Motor neuron (in vitro differentiated cells): ENCODE results near the gene EPHB2. TPM values are rescaled to one million over a fixed set of nuclear protein-coding genes. Genes with fewer than 3 reads are reported as not detected.
"Not testable (repeated sequence)": the region's sequence is repeated elsewhere in the genome, so short reads cannot be mapped to it uniquely, and the experiment has no call there.

Experiments
- ATAC-seq, 8 experiments: fragments of 200-7000 bp; cut with Tn5 transposase; replicated peaks in 6 of 8; 2 replicates each; pipeline ENCODE4 v1.8.0; 2021; ENCODE audit warnings: mild to moderate bottlenecking in 8 of 8, moderate library complexity in 8 of 8
- H3K27ac ChIP-seq, 2 donors: fragments of 250-450 bp; sonication (Bioruptor Pico); 2 replicates each; pipeline ENCODE4 v1.9.0; 2021; ENCODE audit warnings: antibody characterized with exemption in 2 of 2, mild to moderate bottlenecking in 2 of 2, moderate library complexity in 1 of 2
- H3K4me1 ChIP-seq, 2 donors: fragments of 250-450 bp; sonication (Bioruptor Pico); replicated peaks in 1 of 2; 2 replicates each; pipeline ENCODE4 v1.6.1; 2021; ENCODE audit warnings: antibody characterized with exemption in 2 of 2, mild to moderate bottlenecking in 2 of 2, moderate library complexity in 1 of 2
- H3K4me3 ChIP-seq, 5 donors: fragments of 250-450 bp; sonication (Bioruptor Pico); 2 replicates each; pipeline ENCODE4 v1.9.0; 2021; ENCODE audit warnings: antibody characterized with exemption in 5 of 5, mild to moderate bottlenecking in 5 of 5, moderate library complexity in 4 of 5
- WGBS, 10 experiments: fragments of 450-650 bp; shearing (Covaris generic); methylation state at CpG; one replicate each; pipeline ENCODE4 v1.0.0; 2022; 5-methylcytosine and 5-hydroxymethylcytosine counted together
- in situ Hi-C, 9 experiments: fragments of 400-800 bp; cut with MboI; loops; one replicate each; pipeline ENCODE4 v1.15.0; 2021; ENCODE audit warnings: low sequenced_read_pairs in 9 of 9, low pct_unique_long_range_greater_than_20kb in 2 of 9; ENCODE audit not compliant: unreplicated experiment in 9 of 9
- total RNA-seq, 8 experiments: library from RNA; unstranded; fragments of 300-600 nt; gene quantifications; 2 replicates each; pipeline versions ENCODE4 v1.2.3 to v1.2.4, GENCODE V29; 2022

The EPHB2 gene
- total RNA-seq, 8 experiments from 2014 or later, result 0.42 to 64.1 (median 41.8) TPM

DNA sequence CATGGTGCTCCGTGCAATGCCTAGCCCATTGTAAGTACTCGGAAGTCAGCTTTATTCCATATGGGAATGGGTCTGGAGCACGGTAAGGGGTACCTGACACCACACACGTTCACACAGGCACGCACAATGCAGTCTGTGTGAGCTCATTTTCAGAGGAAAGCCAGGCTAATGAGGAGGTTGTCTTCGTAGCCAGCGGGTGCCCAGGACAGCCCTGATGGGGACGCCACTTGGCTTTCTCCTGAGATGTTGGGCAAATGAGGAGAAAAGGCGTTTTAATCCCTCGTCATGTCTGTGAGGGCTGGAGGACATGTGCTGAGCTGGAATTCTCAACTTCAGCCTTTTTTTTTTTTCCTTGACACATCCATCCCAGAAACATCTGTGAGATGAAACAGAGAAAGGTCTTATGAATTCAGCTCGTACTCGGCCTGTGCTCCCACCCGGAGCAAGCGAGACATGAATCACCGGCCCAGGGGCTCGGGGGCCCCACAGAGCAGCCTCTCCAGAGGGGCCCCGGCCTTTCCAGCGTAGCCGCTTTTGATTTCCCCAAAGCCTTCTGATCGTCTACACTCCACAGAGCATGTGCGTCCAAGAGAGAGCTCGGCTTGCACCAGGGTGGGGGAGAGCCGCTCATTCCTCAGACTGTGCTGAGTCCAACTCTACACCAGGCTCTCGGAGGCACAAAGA is 125.1 kb downstream of the EPHB2 start:
- 17 to 92% (median 63%) methylated on average over 1 to 24 of the region's 24 CpGs; no CpG with 5 or more reads in 1 of the 10 experiments for whole genome bisulfite sequencing, 10 experiments
- ATAC-seq, result peak in 5 of 8 experiments; percentile 90 to 94 (median 93)
- Histone ChIP-seq H3K4me1 (peaks cover 20 to 21% of the 10 kb centered on the region in 2 donors), H3K4me3 (no peak overlapping the region), H3K27ac (peak overlapping the region; percentile 24 to 40)
- in situ Hi-C loops, result loop anchor here in 1 of 9 experiments (25.0 kb wide), 1 partner anchor 123 kb away; the partner anchor contains the start of gene EPHB2

GRCh38 chr1:22836850-22837249 is 126.2 kb downstream of the EPHB2 start:
- peaks cover 20 to 21% of the 10 kb centered on the region in 2 donors for H3K4me1 ChIP-seq
- no peak for ATAC-seq
- in situ Hi-C loops, result loop anchor here in 1 of 9 experiments (25.0 kb wide), 1 partner anchor 125 kb away; the partner anchor contains the start of gene EPHB2
- H3K4me3 ChIP-seq, result no peak overlapping the region
- 20 to 83% (median 72%) methylated on average over 1 to 5 of the region's 5 CpGs; no CpG with 5 or more reads in 2 of the 10 experiments for WGBS, 10 experiments
- peak overlapping the region; percentile 24 to 40 for H3K27ac ChIP-seq

GRCh38 chr1:22837332-22837731 is 126.7 kb downstream of the EPHB2 start:
- in situ Hi-C loops, result loop anchor here in 1 of 9 experiments (25.0 kb wide), 1 partner anchor 125 kb away; the partner anchor contains the start of gene EPHB2
- no peak for ATAC-seq

GRCh38 chr1:22838965-22839364 is 128.3 kb downstream of the EPHB2 start:
- in situ Hi-C loops, result loop anchor here in 1 of 9 experiments (25.0 kb wide), 1 partner anchor 127 kb away; the partner anchor contains the start of gene EPHB2
- no peak for ATAC-seq
- 40 to 90% (median 74%) methylated on average over 1 to 5 of the region's 5 CpGs for WGBS, 10 experiments
- H3K27ac ChIP-seq, result no peak overlapping the region
- peaks cover 20 to 24% of the 10 kb centered on the region in 2 donors for H3K4me1 ChIP-seq
- no peak overlapping the region for H3K4me3 ChIP-seq

More at GRCh38 chr1:22837332-22837731, 126.7 kb downstream of the EPHB2 start:
- H3K4me3 ChIP-seq, result no peak overlapping the region
- WGBS, 10 experiments, result 90 to 100% (median 97%) methylated on average over 1 to 3 of the region's 3 CpGs; no CpG with 5 or more reads in 6 of the 10 experiments
- peaks cover 20 to 21% of the 10 kb centered on the region in 2 donors for H3K4me1 ChIP-seq
- no peak overlapping the region for H3K27ac ChIP-seq

DNA sequence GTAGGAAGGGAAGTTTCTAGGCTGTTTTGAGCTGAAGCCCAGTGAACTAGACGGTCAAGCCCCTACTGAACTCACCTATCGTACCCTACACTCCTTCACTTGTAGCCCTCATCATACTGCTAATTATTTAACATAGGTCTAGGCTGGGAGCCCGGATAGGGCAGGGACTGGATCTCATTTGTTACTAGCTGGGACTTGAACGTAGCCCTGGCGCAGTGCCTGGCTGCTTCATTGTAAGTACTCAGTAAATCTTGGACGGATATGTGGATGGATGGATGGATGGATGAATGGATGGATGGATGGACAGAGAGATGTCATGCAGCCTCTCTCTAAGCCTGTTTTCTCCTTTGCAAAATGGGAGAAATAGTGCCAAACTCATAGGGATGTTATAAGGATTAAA is 129.2 kb downstream of the EPHB2 start:
- in situ Hi-C loops, result loop anchor here in 1 of 9 experiments (25.0 kb wide), 1 partner anchor 128 kb away; the partner anchor contains the start of gene EPHB2
- Histone ChIP-seq H3K4me3 (no peak overlapping the region), H3K4me1 (peaks cover 20 to 24% of the 10 kb centered on the region in 2 donors), H3K27ac (no peak overlapping the region)
- 33 to 100% (median 93%) methylated on average over 1 to 6 of the region's 6 CpGs; no CpG with 5 or more reads in 1 of the 10 experiments for WGBS, 10 experiments
- ATAC-seq, result no peak

DNA sequence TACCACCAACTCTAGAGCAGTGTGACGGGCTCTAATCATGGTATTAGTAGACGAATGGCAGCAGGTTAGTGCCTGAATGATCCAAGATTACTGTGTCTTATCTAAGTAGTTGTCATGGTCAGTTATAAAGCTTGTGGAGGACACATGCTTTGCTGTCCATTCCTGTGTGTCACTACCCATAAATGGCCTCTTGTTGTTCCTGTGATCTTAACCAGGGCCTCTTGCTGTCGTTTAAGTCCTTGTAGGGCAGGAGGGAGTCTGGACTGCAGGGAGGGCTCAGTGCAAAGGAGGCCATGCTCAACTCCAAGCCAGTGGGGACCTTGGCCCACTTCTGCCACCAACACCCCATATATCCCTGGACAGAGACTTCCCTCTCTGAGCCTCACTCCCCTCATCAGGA is 130.5 kb downstream of the EPHB2 start:
- WGBS, 10 experiments, result 14 to 100% (median 77%) methylated on average over 1 to 3 of the region's 3 CpGs; no CpG with 5 or more reads in 2 of the 10 experiments
- in situ Hi-C loops, result loop anchor here in 1 of 9 experiments (25.0 kb wide), 1 partner anchor 129 kb away; the partner anchor contains the start of gene EPHB2

DNA sequence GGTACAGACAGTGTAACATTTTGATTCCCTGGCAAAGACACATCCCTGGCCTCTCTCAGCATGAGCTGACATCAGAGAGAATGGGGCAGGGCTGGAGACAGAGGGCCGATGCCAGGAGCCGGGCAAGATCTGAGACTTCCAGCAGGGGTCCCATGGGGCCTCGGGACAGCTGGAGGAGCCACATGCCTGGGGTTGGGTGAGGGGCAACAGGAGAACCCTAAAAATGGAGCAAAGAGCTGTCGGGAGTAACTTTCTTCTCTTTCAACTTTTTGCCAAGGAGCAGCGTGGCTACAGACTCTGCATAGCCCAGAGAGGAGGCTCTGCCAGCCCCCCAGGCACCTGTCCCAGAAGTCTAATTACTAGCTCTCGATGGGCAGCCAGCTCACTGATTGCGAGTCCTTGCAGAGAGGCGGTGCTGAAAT is 131.2 kb downstream of the EPHB2 start:
- H3K4me3 ChIP-seq, result no peak overlapping the region
- H3K4me1 ChIP-seq, result peaks cover 2 to 4% of the 10 kb centered on the region in 2 donors
- 0 to 92% (median 72%) methylated on average over 1 to 8 of the region's 8 CpGs; no CpG with 5 or more reads in 2 of the 10 experiments for WGBS, 10 experiments
- in situ Hi-C loops, result loop anchor here in 1 of 9 experiments (25.0 kb wide), 1 partner anchor 130 kb away; the partner anchor contains the start of gene EPHB2
- H3K27ac ChIP-seq, result no peak overlapping the region
- ATAC-seq, result peak in 1 of 8 experiments; percentile 14

More for the DNA sequence above, 130.5 kb downstream of the EPHB2 start:
- Histone ChIP-seq H3K4me3 (no peak overlapping the region), H3K27ac (no peak overlapping the region), H3K4me1 (peaks cover 9 to 12% of the 10 kb centered on the region in 2 donors)
- ATAC-seq, result no peak

- 44 to 100% (median 80%) methylated on average over 1 to 11 of the region's 11 CpGs for WGBS, 10 experiments
- not testable (repeated sequence) for ATAC-seq, H3K4me3 ChIP-seq, H3K4me1 ChIP-seq, H3K27ac ChIP-seq
- in situ Hi-C loops, result loop anchor here in 1 of 9 experiments (25.0 kb wide), 1 partner anchor 131 kb away; the partner anchor contains the start of gene EPHB2
Observed at GRCh38 chr1:22843441-22844183, 133.0 kb downstream of the EPHB2 start.

DNA sequence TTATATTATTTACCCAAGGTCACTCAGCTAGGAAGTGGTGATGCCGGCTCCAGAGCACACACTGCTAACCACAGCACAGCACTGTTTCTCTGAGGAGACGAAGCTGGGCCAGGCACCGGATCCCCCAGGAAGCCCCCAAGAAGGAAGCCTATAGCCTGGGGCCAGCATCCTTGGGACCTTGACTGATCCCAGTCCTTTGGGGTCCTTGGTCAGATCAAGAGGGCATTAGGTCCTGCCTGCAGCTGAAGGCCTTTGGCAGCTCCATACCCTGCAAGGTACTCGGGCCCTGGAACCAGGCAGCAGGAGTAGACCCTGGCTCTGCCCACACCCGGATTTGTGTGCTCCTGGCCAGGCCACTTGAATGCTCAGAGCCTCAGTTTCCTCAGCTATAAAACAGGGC is 134.0 kb downstream of the EPHB2 start:
- Histone ChIP-seq H3K4me1 (peaks cover 0 to 5% of the 10 kb centered on the region in 2 donors), H3K4me3 (no peak overlapping the region), H3K27ac (no peak overlapping the region)
- WGBS, 10 experiments, result 60 to 100% (median 92%) methylated on average over 1 to 3 of the region's 5 CpGs; no CpG with 5 or more reads in 5 of the 10 experiments
- no peak for ATAC-seq
- in situ Hi-C loops, result loop anchor here in 1 of 9 experiments (25.0 kb wide), 1 partner anchor 132 kb away; the partner anchor contains the start of gene EPHB2

GRCh38 chr1:22845398-22845935 is 134.8 kb downstream of the EPHB2 start:
- Histone ChIP-seq H3K4me3 (no peak overlapping the region), H3K4me1 (peaks cover 3 to 8% of the 10 kb centered on the region in 2 donors), H3K27ac (no peak overlapping the region)
- WGBS, 10 experiments, result 17 to 100% (median 53%) methylated on average over 1 to 4 of the region's 4 CpGs; no CpG with 5 or more reads in 2 of the 10 experiments
- ATAC-seq, result no peak
- in situ Hi-C loops, result loop anchor here in 1 of 9 experiments (25.0 kb wide), 1 partner anchor 133 kb away; the partner anchor contains the start of gene EPHB2

- WGBS, 10 experiments, result 9 to 81% (median 71%) methylated on average over 1 to 11 of the region's 12 CpGs; no CpG with 5 or more reads in 2 of the 10 experiments
- in situ Hi-C loops, result loop anchor here in 1 of 9 experiments (25.0 kb wide), 1 partner anchor 134 kb away; the partner anchor contains the start of gene EPHB2
- Histone ChIP-seq H3K4me3 (no peak overlapping the region), H3K4me1 (peaks cover 3 to 10% of the 10 kb centered on the region in 2 donors), H3K27ac (no peak overlapping the region)
- no peak for ATAC-seq
Observed at GRCh38 chr1:22846458-22846857, 135.8 kb downstream of the EPHB2 start.

DNA sequence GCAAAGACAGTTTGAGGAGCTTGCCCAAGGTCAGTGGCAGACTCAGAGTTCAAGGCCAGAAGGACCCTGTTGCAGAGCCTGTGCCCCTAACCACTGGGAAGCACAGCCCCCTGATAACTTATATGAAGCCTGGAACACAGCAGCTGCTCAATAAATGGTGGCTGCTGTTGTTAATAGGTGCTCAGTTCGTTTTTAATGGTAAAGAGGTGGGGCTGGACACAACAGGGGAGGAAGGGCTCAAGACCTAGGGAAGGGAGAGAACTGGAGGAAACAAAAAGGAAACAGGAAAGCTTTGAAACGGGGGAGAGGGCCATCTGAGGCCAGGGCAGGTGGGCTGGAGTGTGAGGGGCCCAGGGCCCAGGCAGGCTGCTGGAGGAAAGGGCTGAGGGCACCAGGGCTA is 136.6 kb downstream of the EPHB2 start:
- peaks cover 3 to 10% of the 10 kb centered on the region in 2 donors for H3K4me1 ChIP-seq
- 0 to 70% (median 50%) methylated on average over 1 to 2 of the region's 2 CpGs; no CpG with 5 or more reads in 3 of the 10 experiments for WGBS, 10 experiments
- ATAC-seq, result no peak
- H3K27ac ChIP-seq, result no peak overlapping the region
- no peak overlapping the region for H3K4me3 ChIP-seq
- in situ Hi-C loops, result loop anchor here in 1 of 9 experiments (25.0 kb wide), 1 partner anchor 135 kb away; the partner anchor contains the start of gene EPHB2
